NCI-H748 (cell line): ENCODE results near the gene TIMM8B.
"Not testable (repeated sequence)": the region's sequence is repeated elsewhere in the genome, so short reads cannot be mapped to it uniquely, and the experiment has no call there.

Experiments
- DNase-seq: peaks from one replicate; lab custom pipeline; 2025; ENCODE audit not compliant: unreplicated experiment; lab: John Stamatoyannopoulos, UW

The TIMM8B gene

GRCh38 chr11:112086422-112087191 is at the start of gene TIMM8B, which contains the start of gene SDHD:
TSS of gene TIMM8B (minus strand) at chr11:112086756. CDS start at chr11:112086723, 33 bp downstream.
TSS of gene SDHD (plus strand) at chr11:112086873. CDS start at chr11:112086908, 35 bp downstream.
- peak; percentile 94 for DNase-seq

GRCh38 chr11:112134473-112134872 is 47.9 kb upstream of the TIMM8B start:
- DNase-seq, result no peak

- no peak for DNase-seq
Measured at GRCh38 chr11:112132737-112133136, 46.2 kb upstream of the TIMM8B start.

GRCh38 chr11:112129656-112130055 is 43.1 kb upstream of the TIMM8B start:
- no peak for DNase-seq

- peak; percentile 66 for DNase-seq
Measured at GRCh38 chr11:112128483-112129121, 42.0 kb upstream of the TIMM8B start.

- no peak for DNase-seq
Measured at GRCh38 chr11:112127056-112127455, 40.5 kb upstream of the TIMM8B start.

GRCh38 chr11:112123129-112123528 is 36.6 kb upstream of the TIMM8B start:
- DNase-seq, result no peak

GRCh38 chr11:112121981-112122615 is 35.5 kb upstream of the TIMM8B start:
- DNase-seq, result no peak

- DNase-seq, result no peak
Measured at GRCh38 chr11:112118176-112118575, 31.6 kb upstream of the TIMM8B start.

- DNase-seq, result no peak
Measured at GRCh38 chr11:112115386-112115785, 28.8 kb upstream of the TIMM8B start.

- DNase-seq, result no peak
Measured at GRCh38 chr11:112114460-112114859, 27.9 kb upstream of the TIMM8B start.

- DNase-seq, result peak; percentile 41
Measured at GRCh38 chr11:112113539-112114457, 27.2 kb upstream of the TIMM8B start.

GRCh38 chr11:112106070-112106469 is 19.5 kb upstream of the TIMM8B start:
- no peak for DNase-seq

GRCh38 chr11:112103446-112103845 is 16.9 kb upstream of the TIMM8B start:
- DNase-seq, result no peak

GRCh38 chr11:112100462-112100861 is 13.9 kb upstream of the TIMM8B start:
- DNase-seq, result no peak

- DNase-seq, result no peak
Measured at GRCh38 chr11:112097734-112098528, 11.4 kb upstream of the TIMM8B start.

GRCh38 chr11:112096194-112096593 is 9.6 kb upstream of the TIMM8B start:
- DNase-seq, result no peak

GRCh38 chr11:112095302-112095701 is 8.7 kb upstream of the TIMM8B start:
- DNase-seq, result not testable (repeated sequence)

GRCh38 chr11:112087212-112087611 is 656 bp upstream of the TIMM8B start:
- DNase-seq, result no peak

GRCh38 chr11:112085822-112086421 is 634 bp downstream of the TIMM8B start:
- no peak for DNase-seq
